ENCODE results near the gene DCDC1.

DNA sequence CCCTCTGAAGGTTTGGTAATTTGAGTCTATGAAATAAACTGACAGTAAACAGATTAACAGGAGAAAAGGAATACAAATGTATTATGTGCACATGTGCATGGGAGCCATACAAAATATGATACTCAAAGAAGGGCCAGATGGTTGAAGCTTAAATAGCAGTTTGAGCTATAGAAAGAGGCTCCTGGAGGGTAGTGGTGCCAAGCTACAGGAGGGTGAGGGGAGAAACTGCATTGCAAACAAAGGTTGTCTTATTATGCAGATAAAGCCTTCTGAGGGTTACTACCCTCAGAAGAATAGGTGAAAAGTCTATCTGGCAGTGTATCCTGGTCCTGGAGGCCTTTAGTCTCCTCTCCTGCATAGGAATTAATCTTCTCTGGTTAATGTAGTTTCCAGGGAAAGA, 516.1 kb downstream of the DCDC1 start:
- no peak for TF ChIP-seq POLR2A (IDR thresholded peaks at IDR 0.05)
- TF ChIP-seq, protein P1, sequence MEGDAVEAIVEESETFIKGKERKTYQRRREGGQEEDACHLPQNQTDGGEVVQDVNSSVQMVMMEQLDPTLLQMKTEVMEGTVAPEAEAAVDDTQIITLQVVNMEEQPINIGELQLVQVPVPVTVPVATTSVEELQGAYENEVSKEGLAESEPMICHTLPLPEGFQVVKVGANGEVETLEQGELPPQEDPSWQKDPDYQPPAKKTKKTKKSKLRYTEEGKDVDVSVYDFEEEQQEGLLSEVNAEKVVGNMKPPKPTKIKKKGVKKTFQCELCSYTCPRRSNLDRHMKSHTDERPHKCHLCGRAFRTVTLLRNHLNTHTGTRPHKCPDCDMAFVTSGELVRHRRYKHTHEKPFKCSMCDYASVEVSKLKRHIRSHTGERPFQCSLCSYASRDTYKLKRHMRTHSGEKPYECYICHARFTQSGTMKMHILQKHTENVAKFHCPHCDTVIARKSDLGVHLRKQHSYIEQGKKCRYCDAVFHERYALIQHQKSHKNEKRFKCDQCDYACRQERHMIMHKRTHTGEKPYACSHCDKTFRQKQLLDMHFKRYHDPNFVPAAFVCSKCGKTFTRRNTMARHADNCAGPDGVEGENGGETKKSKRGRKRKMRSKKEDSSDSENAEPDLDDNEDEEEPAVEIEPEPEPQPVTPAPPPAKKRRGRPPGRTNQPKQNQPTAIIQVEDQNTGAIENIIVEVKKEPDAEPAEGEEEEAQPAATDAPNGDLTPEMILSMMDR (IDR thresholded peaks at IDR 0.05), result no peak

Data from lower leg skin (tissue), 3 donors.